Keratinocyte (primary cell): ENCODE results near the gene SHC1.

Source experiments
- CTCF ChIP-seq, 3 experiments: IDR thresholded peaks in 1 of 3; conservative IDR thresholded peaks in 1 of 3; optimal IDR thresholded peaks in 1 of 3; 2 replicates in 2 of 3; 3 replicates in 1 of 3; pipeline versions ENCODE3 to v1.5.1; 2011; ENCODE audit warnings: low read length in 3 of 3, mild to moderate bottlenecking in 3 of 3, moderate library complexity in 2 of 3, control low read depth in 1 of 3, inconsistent platforms in 1 of 3; ENCODE audit not compliant: insufficient read depth in 2 of 3; ENCODE audit errors: extremely low read depth in 1 of 3
- EZH2 ChIP-seq: IDR thresholded peaks from one replicate; pipeline ENCODE4 v1.6.1; 2012; ENCODE audit warnings: inconsistent platforms, mild to moderate bottlenecking, low read length, moderate library complexity

- TF ChIP-seq CTCF (optimal IDR thresholded peaks at IDR 0.05 in 1 of 3, IDR thresholded peaks at IDR 0.05 in 1 of 3, conservative IDR thresholded peaks at IDR 0.05 in 1 of 3; ENCODE audit: extremely low read depth in 1 of 3, insufficient read depth in 2 of 3, low read length in 3 of 3) (no peak), EZH2 (no peak)
Observed at GRCh38 chr1:154958681-154959425, 11.7 kb downstream of the SHC1 start.
